ENCODE data around the gene MOB4. TPM values are rescaled to one million over a fixed set of nuclear protein-coding genes. Genes with fewer than 3 reads are reported as not detected.

The MOB4 gene
- total RNA-seq, 1 donor from 2014 or later, result 31.0 TPM

GRCh38 chr2:197498235-197498936, 17.5 kb upstream of the MOB4 start:
- TF ChIP-seq, protein P1, sequence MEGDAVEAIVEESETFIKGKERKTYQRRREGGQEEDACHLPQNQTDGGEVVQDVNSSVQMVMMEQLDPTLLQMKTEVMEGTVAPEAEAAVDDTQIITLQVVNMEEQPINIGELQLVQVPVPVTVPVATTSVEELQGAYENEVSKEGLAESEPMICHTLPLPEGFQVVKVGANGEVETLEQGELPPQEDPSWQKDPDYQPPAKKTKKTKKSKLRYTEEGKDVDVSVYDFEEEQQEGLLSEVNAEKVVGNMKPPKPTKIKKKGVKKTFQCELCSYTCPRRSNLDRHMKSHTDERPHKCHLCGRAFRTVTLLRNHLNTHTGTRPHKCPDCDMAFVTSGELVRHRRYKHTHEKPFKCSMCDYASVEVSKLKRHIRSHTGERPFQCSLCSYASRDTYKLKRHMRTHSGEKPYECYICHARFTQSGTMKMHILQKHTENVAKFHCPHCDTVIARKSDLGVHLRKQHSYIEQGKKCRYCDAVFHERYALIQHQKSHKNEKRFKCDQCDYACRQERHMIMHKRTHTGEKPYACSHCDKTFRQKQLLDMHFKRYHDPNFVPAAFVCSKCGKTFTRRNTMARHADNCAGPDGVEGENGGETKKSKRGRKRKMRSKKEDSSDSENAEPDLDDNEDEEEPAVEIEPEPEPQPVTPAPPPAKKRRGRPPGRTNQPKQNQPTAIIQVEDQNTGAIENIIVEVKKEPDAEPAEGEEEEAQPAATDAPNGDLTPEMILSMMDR (IDR thresholded peaks at IDR 0.05; ENCODE audit: unreplicated experiment), result no peak
- peaks cover 9% of the 10 kb centered on the region for H3K27me3 Mint-ChIP-seq (ENCODE audit: unreplicated experiment)
- peaks cover 29% of the 10 kb centered on the region for H3K4me1 Mint-ChIP-seq (ENCODE audit: unreplicated experiment)
- H3K4me3 Mint-ChIP-seq (ENCODE audit: unreplicated experiment), result peak overlapping the region; percentile 97
- peaks cover 20% of the 10 kb centered on the region for H3K36me3 Mint-ChIP-seq (ENCODE audit: low read depth, unreplicated experiment)
- H3K9me3 Mint-ChIP-seq (ENCODE audit: unreplicated experiment), result no peaks in the 10 kb centered on the region
- H3K27ac Mint-ChIP-seq (ENCODE audit: unreplicated experiment), result peak overlapping the region; percentile 57
- DNase-seq (ENCODE audit: low spot score), result no peak

GRCh38 chr2:197498937-197499593, 16.8 kb upstream of the MOB4 start:
- peaks cover 20% of the 10 kb centered on the region for H3K36me3 Mint-ChIP-seq (ENCODE audit: low read depth, unreplicated experiment)

GRCh38 chr2:197499594-197500502, 16.0 kb upstream of the MOB4 start, which contains the start of the genes HSPD1 and HSPE1:
HSPD1 (minus strand) TSS chr2:197499840; CDS start chr2:197498848, 992 bp downstream.
HSPE1 (plus strand) TSS chr2:197500379; CDS start chr2:197500437, 58 bp downstream.
- H3K27me3 Mint-ChIP-seq (ENCODE audit: unreplicated experiment), result peaks cover 9% of the 10 kb centered on the region
- H3K27ac Mint-ChIP-seq (ENCODE audit: unreplicated experiment), result peak within 1 kb of the TSS; percentile 89
- peaks cover 29% of the 10 kb centered on the region for H3K4me1 Mint-ChIP-seq (ENCODE audit: unreplicated experiment)
- no peaks in the 10 kb centered on the region for H3K9me3 Mint-ChIP-seq (ENCODE audit: unreplicated experiment)
- peak within 1 kb of the TSS; percentile 97 for H3K4me3 Mint-ChIP-seq (ENCODE audit: unreplicated experiment)
- H3K36me3 Mint-ChIP-seq (ENCODE audit: low read depth, unreplicated experiment), result peaks cover 21% of the 10 kb centered on the region
- TF ChIP-seq, protein P1 (IDR thresholded peaks at IDR 0.05; ENCODE audit: unreplicated experiment), result no peak
- peak; percentile 96 for DNase-seq (ENCODE audit: low spot score)

More at GRCh38 chr2:197498937-197499593, 16.8 kb upstream of the MOB4 start:
- Mint-ChIP-seq H3K9me3 (ENCODE audit: unreplicated experiment) (no peaks in the 10 kb centered on the region), H3K4me3 (ENCODE audit: unreplicated experiment) (peak overlapping the region; percentile 97), H3K27me3 (ENCODE audit: unreplicated experiment) (peaks cover 9% of the 10 kb centered on the region), H3K4me1 (ENCODE audit: unreplicated experiment) (peaks cover 29% of the 10 kb centered on the region), H3K27ac (ENCODE audit: unreplicated experiment) (peak overlapping the region; percentile 89)
- peak; percentile 61 for DNase-seq (ENCODE audit: low spot score)
- TF ChIP-seq, protein P1 (IDR thresholded peaks at IDR 0.05; ENCODE audit: unreplicated experiment), result no peak

DNA sequence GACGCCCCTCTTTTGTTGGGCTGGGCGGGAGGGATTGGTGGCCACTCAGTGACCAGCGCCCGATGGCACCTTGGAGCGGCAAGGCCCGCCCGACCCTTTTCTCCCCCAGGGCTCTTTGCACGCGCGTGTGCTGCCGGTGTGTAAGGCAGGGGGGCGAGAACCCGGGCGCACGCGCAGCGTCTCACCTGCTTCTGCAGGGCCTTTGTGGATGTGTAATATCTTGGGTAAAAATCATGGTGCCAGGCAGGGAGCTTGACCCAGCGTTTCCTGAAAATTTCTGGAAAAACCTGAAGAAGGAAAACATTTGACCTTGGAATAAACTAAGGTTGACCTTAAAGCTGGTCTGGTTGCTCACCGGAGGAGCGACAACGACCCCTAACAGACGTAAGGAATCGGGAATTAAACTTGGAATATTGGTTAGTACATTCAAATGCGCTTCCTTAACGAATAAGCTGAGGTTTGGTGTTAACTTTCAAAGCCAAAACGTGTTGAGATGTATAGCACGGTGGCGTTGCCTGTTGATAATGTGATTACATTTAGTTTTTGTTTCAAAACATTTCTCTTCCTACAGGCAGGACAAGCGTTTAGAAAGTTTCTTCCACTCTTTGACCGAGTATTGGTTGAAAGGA, 15.2 kb upstream of the MOB4 start:
- Mint-ChIP-seq H3K27me3 (ENCODE audit: unreplicated experiment) (peaks cover 9% of the 10 kb centered on the region), H3K9me3 (ENCODE audit: unreplicated experiment) (no peaks in the 10 kb centered on the region), H3K4me3 (ENCODE audit: unreplicated experiment) (peak overlapping the region; percentile 92), H3K4me1 (ENCODE audit: unreplicated experiment) (peaks cover 29% of the 10 kb centered on the region), H3K36me3 (ENCODE audit: low read depth, unreplicated experiment) (peaks cover 19% of the 10 kb centered on the region), H3K27ac (ENCODE audit: unreplicated experiment) (peak overlapping the region; percentile 62)
- no peak for DNase-seq (ENCODE audit: low spot score)
- TF ChIP-seq, protein P1 (IDR thresholded peaks at IDR 0.05; ENCODE audit: unreplicated experiment), result no peak
